Spleen (tissue), 11 donors: ENCODE results near the gene GRK4. TPM values are rescaled to one million over a fixed set of nuclear protein-coding genes. Genes with fewer than 3 reads are reported as not detected.

ENCODE experiments used
- DNase-seq: peaks from one replicate; pipeline ENCODE4 v3.0.0-alpha.2; 2020
- H3K27ac ChIP-seq, 8 donors: fragments of 200-600 bp; sonication (generic) in 7 of 8; 1 replicate in 4 of 8; 2 replicates in 4 of 8; pipeline versions ENCODE4 v1.5.0 to v1.8.0; 2016 to 2021; ENCODE audit warnings: inconsistent platforms in 4 of 8, mild to moderate bottlenecking in 4 of 8, moderate library complexity in 1 of 8
- H3K27me3 ChIP-seq, 7 donors: fragments of 200-600 bp; sonication (generic) in 6 of 7; replicated peaks in 1 of 7; 1 replicate in 4 of 7; 2 replicates in 3 of 7; pipeline versions ENCODE4 v1.5.0 to v1.8.0; 2016 to 2021; ENCODE audit warnings: inconsistent platforms in 3 of 7, mild to moderate bottlenecking in 1 of 7
- H3K36me3 ChIP-seq, 6 donors: fragments of 200-600 bp; sonication (generic) in 5 of 6; 1 replicate in 4 of 6; 2 replicates in 2 of 6; pipeline versions ENCODE4 v1.5.0 to v1.8.0; 2016 to 2021; ENCODE audit warnings: inconsistent platforms in 2 of 6
- H3K4me1 ChIP-seq, 6 donors: fragments of 200-600 bp; sonication (generic) in 5 of 6; 1 replicate in 3 of 6; 2 replicates in 3 of 6; pipeline versions ENCODE4 v1.5.0 to v1.8.0; 2016 to 2021; ENCODE audit warnings: inconsistent platforms in 3 of 6
- H3K4me3 ChIP-seq, 8 donors: fragments of 200-600 bp; sonication (generic) in 7 of 8; 1 replicate in 4 of 8; 2 replicates in 4 of 8; pipeline versions ENCODE4 v1.5.0 to v1.8.0; 2016 to 2021; ENCODE audit warnings: inconsistent platforms in 4 of 8, mild to moderate bottlenecking in 4 of 8, moderate library complexity in 2 of 8
- H3K9me3 ChIP-seq, 8 donors: fragments of 200-600 bp; sonication (generic) in 7 of 8; 1 replicate in 4 of 8; 2 replicates in 4 of 8; pipeline versions ENCODE4 v1.5.0 to v1.8.0; 2016 to 2021; ENCODE audit warnings: inconsistent platforms in 4 of 8
- CTCF ChIP-seq, 11 experiments: fragments of 200-600 bp in 7 of 11; fragments of 450-650 bp in 4 of 11; sonication (generic) in 4 of 11; IDR thresholded peaks in 8 of 11; conservative IDR thresholded peaks in 3 of 11; 1 replicate in 7 of 11; 2 replicates in 4 of 11; pipeline versions ENCODE4 v1.4.0 to v1.8.0; 2016 to 2021; ENCODE audit warnings: antibody characterized with exemption in 11 of 11, inconsistent platforms in 4 of 11, mild to moderate bottlenecking in 1 of 11
- POLR2A ChIP-seq, 3 donors: fragments of 450-650 bp; IDR thresholded peaks; one replicate each; pipeline ENCODE4 v1.5.1; 2017; ENCODE audit warnings: antibody characterized with exemption in 3 of 3, mild to moderate bottlenecking in 1 of 3
- POLR2AphosphoS5 ChIP-seq, 3 donors: sonication (generic); formaldehyde crosslinking; IDR thresholded peaks; one replicate each; pipeline ENCODE4 v1.5.1; 2017; ENCODE audit warnings: antibody characterized with exemption in 3 of 3
- WGBS, 5 donors: extraction: QIAGEN DNeasy Blood & Tissue Kit in 3 of 5; methylation state at CpG; one replicate each; pipeline versions ENCODE4 v1.1.5 to v1.1.7; 2013 to 2018; 5-methylcytosine and 5-hydroxymethylcytosine counted together
- intact Hi-C: fragments of 100-400 bp; cut with DNase I; formaldehyde crosslinking; loops from one replicate; pipeline ENCODE4 v1.15.0; 2023; ENCODE audit warnings: low total_unique reads
- polyA plus RNA-seq, 3 donors: library from polyadenylated mRNA; stranded (reverse); fragments of 200-250 nt; gene quantifications; one replicate each; pipeline ENCODE4 v1.2.1, GENCODE V29; 2013
- total RNA-seq, 7 donors: library from RNA; depleted of rRNA in 3 of 7; stranded (reverse); fragments of >200 nt in 3 of 7; fragmentation: NEBNext Ultra II Directional in 4 of 7; extraction: Animal tissue kit (Norgen Biotek cat#: 25700) in 4 of 7; gene quantifications; one replicate each; pipeline versions ENCODE4 v1.1.0 to v1.2.1, GENCODE V29; 2016 to 2021
- donor health status: healthy with polysubstance abuse.
- donor health status: DM: no; HTN: no; CAD: no; lungs with moderate emphysema.
- donor health status: DM: no; HTN: no; CAD: no.
- donor health status: Bipolar disorder and iron deficiency.
- donor health status: healthy.
- donor health status: DM: no; HTN: no; CAD: no.
- donor health status: DM: yes; HTN: yes; CAD: no.

The GRK4 gene
- total and polyA plus RNA-seq, 10 donors = 1.0 to 4.3 (median 2.2) TPM

- H3K27me3 ChIP-seq = no peaks in the 10 kb centered on the region
- peaks cover 0 to 10% (median 0%) of the 10 kb centered on the region in 6 donors for H3K36me3 ChIP-seq
- intact Hi-C loops = no loop called here
- H3K27ac ChIP-seq = no peak overlapping the region
- no peak overlapping the region for H3K4me3 ChIP-seq
- H3K9me3 ChIP-seq = no peaks in the 10 kb centered on the region
- TF ChIP-seq CTCF (IDR thresholded peaks at IDR 0.05 in 8 of 11, conservative IDR thresholded peaks at IDR 0.05 in 3 of 11) (no peak), POLR2AphosphoS5 (IDR thresholded peaks at IDR 0.05) (no peak), POLR2A (IDR thresholded peaks at IDR 0.05) (no peak)
- WGBS, 5 donors = 87 to 91% (median 89%) methylated on average over 6 of the region's 6 CpGs
- no peaks in the 10 kb centered on the region for H3K4me1 ChIP-seq
- DNase-seq = no peak
Observed at GRCh38 chr4:3066836-3067400, 103.5 kb downstream of the GRK4 start.

- TF ChIP-seq POLR2A (IDR thresholded peaks at IDR 0.05) = no peak
- no peaks in the 10 kb centered on the region for H3K27me3 ChIP-seq
- H3K4me1 ChIP-seq = no peaks in the 10 kb centered on the region
- no peak for DNase-seq
- no peak overlapping the region for H3K27ac ChIP-seq
- H3K9me3 ChIP-seq = no peaks in the 10 kb centered on the region
- no peak overlapping the region for H3K4me3 ChIP-seq
- intact Hi-C loops = no loop called here
- WGBS, 5 donors = 83 to 92% (median 91%) methylated on average over 6 of the region's 6 CpGs
- H3K36me3 ChIP-seq = peaks cover 0 to 8% (median 0%) of the 10 kb centered on the region in 6 donors
Observed at GRCh38 chr4:3067473-3068001, 104.2 kb downstream of the GRK4 start.

GRCh38 chr4:3069661-3070199 lies 106.4 kb downstream of the GRK4 start:
- Histone ChIP-seq H3K36me3 (no peaks in the 10 kb centered on the region), H3K27me3 (no peaks in the 10 kb centered on the region), H3K4me3 (no peak overlapping the region), H3K27ac (no peak overlapping the region), H3K4me1 (peaks cover 5 to 10% (median 8%) of the 10 kb centered on the region in 6 donors), H3K9me3 (no peaks in the 10 kb centered on the region)
- DNase-seq = peak; percentile 64
- TF ChIP-seq POLR2AphosphoS5 (IDR thresholded peaks at IDR 0.05) = no peak
- no peak for TF ChIP-seq CTCF (IDR thresholded peaks at IDR 0.05 in 8 of 11, conservative IDR thresholded peaks at IDR 0.05 in 3 of 11)
- no peak for TF ChIP-seq POLR2A (IDR thresholded peaks at IDR 0.05)
- intact Hi-C loops = no loop called here
- 84 to 92% (median 91%) methylated on average over 16 of the region's 16 CpGs for WGBS, 5 donors

- WGBS, 5 donors = 82 to 95% (median 93%) methylated on average over 3 of the region's 3 CpGs
- peaks cover 7 to 20% (median 17%) of the 10 kb centered on the region in 6 donors for H3K4me1 ChIP-seq
- intact Hi-C loops = no loop called here
Observed at GRCh38 chr4:3070709-3071500, 107.5 kb downstream of the GRK4 start.

More at GRCh38 chr4:3070709-3071500, 107.5 kb downstream of the GRK4 start:
- no peak for TF ChIP-seq POLR2A (IDR thresholded peaks at IDR 0.05)
- no peak for TF ChIP-seq POLR2AphosphoS5 (IDR thresholded peaks at IDR 0.05)
- TF ChIP-seq CTCF (IDR thresholded peaks at IDR 0.05 in 8 of 11, conservative IDR thresholded peaks at IDR 0.05 in 3 of 11) = no peak
- H3K36me3 ChIP-seq = no peaks in the 10 kb centered on the region
- H3K27ac ChIP-seq = no peak overlapping the region
- no peaks in the 10 kb centered on the region for H3K9me3 ChIP-seq
- DNase-seq = peak; percentile 39
- no peaks in the 10 kb centered on the region for H3K27me3 ChIP-seq
- no peak overlapping the region for H3K4me3 ChIP-seq
